GM19397 (cell line): ENCODE data around the gene HEY2.
"Not testable (repeated sequence)": the region's sequence is repeated elsewhere in the genome, so short reads cannot be mapped to it uniquely, and the experiment has no call there.

Experiments
- ATAC-seq: cut with Tn5 transposase; IDR thresholded peaks from one replicate; pipeline ENCODE4 v1.9.1; 2021; ENCODE audit warnings: mild to moderate bottlenecking, moderate library complexity; ENCODE audit not compliant: unreplicated experiment

The HEY2 gene

DNA sequence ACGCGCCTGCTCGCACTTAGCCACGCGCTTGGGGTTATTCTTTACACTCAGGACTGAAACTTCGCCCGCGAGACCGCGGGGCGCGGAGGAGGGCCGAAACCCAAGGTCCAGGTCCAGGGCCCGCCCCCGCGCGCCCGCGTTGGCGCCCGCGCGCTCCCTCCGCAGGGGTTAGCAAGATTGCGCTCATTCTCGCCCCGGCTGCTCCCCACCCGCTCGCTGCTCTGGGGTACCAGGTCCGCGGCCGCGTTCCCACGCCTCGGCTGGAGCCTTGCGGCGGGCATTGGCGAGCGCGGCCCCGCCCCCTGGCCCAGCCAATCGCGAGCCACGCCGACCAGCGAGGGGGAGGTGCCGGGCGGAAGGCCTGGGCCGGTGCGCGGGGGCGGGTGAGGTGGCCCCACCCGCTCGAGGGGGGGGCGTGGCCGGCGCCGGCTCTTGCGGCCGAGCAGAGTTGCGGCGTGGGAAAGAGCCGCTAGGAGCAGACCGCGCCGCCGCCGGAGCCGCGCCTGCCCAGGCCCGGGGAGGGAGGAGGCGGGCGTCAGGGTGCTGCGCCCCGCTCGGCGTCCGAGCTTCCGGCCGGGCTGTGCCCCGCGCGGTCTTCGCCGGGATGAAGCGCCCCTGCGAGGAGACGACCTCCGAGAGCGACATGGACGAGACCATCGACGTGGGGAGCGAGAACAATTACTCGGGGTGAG lies at the start of gene HEY2:
Gene HEY2 (plus strand): TSS at position 460 of the 692 bp plus-strand sequence. CDS start 145 bp downstream, at position 605.
- ATAC-seq = peak; percentile 94

DNA sequence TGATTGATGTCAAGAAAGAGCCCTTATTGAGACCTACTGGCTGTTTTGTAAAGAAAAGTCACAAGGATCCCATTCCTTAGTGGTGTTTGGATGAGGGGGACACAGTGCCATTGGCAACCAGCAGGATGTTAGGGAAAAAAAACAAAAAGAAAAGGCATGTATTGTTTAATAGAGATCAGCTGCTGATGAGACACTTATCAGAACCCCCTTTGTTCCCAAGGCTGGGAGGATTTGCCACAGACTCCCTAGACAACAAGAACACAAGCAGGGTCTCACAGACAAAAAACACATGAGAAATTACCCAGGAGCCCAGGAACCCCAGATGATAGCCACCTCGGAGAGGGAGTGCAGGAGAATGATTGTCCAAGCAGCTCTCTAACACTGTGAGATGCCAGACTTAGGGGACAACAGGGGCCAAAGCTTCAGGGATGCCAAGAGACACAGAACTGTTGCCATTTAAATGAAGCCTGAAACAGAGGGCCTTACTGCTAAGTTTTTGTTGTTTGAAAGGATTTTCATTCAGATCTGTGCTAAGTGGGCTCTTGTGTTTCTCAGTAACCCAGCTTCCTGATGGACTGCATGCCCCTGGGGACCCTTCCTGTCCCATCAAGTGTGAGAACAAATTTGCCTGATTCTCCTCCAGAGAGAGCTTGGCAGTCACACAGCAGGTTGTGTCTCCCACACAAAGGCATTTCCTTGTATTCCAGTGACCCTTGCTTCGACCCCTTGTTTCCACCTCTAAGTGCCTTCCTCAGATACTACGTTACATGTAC lies 48.7 kb upstream of the HEY2 start:
- ATAC-seq = no peak

DNA sequence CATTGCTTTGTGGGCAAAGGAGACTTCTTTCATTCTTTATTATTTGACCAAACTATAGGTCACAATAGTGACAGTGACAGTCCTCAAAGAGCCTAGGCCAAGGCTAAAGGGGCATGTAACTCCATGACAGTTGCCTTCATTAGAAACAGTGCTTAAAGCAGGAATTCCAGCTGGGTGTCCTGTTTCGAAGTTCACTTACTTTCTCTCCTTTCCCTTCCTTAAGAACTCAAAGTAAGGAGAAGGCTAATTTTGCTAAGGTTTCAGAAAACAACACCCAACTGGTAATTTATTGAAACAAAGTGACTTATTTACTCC lies 48.1 kb upstream of the HEY2 start:
- no peak for ATAC-seq

DNA sequence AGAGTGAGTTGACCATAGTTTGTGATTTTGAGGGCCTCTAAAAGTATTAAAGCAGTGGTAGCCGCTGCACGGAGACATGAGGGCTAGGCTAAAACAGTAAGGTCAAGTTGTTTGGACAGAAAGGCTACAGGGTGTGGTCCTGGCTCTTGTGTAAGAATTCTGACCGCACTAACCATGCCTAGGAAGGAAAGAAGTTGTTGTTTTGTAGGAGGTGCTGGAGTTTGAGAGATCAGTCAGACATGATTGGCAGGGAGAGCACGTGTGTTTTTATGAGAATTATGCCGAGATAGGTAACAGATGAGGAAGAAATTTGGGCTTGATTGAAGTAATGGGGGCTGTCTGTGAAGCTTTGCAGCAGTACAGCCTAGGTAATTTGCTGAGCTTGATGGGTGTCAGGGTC lies 45.5 kb upstream of the HEY2 start:
- not testable (repeated sequence) for ATAC-seq

DNA sequence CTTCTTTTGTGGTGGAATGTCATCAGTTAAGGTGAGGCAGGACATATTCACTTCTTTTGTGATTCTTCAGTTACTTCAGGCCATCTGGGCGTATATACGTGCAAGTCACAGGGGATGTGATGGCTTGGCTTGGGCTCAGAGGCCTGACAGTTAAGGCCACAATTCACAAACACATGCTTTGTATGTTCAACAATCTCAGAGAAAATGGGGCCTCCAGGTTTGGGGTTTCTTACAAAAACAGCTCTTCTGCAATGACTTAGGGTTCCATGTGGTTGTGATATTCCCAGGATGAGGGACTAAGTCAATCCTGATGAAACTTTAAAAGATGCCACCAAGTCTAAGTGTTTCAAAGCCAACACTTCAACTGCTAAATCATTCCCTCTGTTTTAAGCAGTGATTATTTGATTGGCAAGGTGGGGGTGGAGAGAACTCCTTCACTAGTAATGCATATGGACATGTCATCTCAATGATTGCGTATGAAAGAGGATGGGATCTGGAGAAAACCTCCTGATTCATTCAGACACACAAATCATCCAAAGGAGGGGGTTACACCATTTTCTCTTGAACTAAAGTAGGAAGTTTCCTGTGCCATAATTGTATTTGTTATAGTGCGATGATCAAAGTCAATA lies 41.7 kb upstream of the HEY2 start:
- ATAC-seq = no peak

DNA sequence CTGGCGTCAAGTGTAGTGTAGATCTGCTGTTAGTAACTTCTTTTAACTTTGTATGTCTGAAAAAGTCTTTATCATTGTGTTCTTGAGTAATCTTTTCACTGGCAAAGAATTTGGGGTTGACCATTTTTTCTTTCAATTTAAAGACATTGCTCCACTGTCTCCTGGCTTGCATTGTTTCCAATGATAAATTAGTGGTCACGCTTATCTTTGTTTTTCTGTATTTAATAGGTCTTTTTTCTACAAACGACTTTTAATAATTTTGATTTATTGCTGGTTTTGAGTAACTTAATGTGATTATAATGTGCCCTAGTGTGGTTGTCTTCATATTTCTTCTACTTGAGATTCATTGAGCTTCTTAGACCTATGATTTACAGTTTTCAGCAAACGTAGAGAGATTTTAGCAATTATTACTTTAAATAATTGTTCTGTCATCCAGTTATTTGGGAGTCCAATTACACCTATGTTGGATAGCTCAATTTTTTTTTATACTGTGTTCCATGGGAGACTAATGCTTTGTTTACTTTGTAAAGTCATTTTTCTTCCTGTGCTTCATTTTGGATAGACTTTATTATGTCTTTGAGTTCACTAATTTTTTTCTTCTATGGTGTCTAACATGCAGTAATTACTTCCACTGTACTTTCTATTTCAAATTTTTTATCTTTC lies 38.3 kb upstream of the HEY2 start:
- no peak for ATAC-seq

DNA sequence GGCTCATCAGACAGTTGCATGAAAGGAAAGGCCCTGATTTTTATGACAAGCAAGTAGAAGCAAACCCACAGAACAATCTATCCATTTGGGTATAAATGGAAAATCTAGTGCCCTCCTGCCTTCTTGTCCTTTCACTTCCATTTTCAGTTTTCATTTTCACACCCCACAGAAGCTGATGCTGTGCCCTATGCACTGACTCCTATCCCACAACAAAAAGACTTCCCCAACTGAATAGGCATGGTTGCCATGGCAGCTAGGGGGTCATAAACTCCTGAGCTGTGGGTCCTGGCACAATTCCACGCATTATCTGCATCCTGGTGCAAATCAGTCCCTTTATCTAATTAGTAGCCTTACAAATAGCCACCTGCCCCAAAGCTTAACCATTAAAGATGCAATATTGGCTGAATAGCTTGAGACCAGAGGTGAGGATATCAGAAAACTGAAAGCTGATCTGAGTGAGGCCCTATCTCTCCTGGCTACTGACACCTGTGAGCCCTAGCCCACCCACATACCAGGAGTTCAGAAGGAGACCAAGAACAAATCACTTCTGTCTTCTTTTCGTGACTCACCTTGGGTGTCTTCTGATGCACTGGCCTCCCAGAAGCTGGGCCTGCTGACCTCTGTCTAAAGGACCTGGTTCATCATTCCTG lies 34.9 kb upstream of the HEY2 start:
- peak; percentile 62 for ATAC-seq

DNA sequence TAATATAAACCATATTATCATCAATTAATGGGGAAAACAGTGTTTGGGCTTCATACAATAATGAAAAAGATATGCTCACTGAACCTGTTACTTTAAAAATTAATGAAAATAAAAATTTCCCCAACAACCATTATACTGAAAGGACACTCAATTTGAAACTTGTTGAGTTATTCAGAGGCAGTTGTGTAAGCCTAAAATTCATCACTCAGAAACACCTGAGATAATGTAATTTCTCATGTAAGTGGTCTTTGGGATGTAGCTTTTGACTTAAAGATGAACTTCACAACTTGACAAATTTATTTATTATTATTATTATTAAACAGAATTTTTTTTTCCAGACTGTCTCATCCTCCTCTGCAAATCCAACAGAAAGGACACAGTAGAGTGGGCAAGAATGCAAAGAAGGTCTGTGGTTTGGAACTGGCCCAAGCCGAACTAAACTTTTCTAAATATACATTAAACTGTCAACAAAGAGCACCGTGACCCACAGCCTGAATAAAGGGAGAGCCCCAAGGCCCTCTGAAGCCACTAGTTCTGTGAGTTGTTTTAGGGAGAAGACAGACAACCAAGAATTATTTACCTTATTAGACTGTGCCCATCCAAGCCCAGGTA lies 32.2 kb upstream of the HEY2 start:
- ATAC-seq = peak; percentile 72

DNA sequence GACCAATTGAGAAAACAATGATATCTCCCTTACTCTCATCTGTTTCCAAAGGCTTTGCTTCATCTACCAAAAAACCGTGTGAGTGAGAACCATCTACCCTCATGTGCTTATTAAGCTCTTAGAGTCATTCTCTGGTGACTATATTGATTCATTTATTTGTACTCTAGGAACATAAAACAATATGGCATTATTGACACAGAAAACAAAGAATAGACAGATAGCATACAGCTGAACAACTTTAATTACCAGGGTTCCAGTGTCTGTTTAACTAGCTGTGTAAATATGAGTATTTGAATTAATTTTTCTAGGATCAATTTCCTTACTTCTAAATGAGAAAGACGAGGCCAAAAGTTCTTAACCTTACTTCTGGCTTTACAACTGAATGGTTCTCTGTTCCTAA lies 31.3 kb upstream of the HEY2 start:
- no peak for ATAC-seq

DNA sequence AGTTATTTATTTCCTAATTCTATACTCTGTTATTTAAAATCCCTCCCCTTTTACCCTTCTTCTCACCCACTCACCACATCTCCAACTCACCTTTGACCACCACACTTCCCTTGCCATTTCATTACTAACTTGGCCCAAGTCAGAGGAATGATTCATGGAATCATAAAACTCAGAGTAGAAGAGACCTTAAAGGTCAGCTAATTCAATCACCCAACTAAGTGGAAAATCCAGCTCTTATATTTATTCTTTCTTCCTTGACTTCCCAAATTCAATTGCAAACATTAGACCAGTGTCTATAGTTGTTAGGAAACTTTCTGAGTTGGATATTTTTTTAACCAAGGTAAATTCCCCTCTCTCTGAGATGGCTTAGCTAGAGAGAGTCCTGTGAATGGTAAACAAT lies 26.5 kb upstream of the HEY2 start:
- ATAC-seq = no peak

DNA sequence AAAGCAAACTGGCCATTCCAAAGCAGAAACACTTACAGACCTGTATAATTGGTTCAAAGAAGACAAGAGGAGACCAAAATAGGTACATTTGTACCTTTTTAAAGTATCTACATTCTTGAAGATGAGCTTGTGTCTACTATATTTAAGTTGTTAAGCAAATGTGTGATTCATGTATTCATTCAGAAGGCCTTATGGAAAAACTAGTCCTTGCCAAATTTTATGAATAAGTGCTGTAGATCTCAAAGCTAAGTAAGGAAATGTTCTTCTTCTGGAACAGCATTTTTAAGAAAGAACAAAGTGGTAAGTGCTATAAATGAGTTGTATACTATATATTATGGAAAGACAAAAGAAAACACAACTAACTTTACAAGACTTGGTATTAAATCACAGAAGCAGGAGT lies 22.2 kb upstream of the HEY2 start:
- no peak for ATAC-seq

DNA sequence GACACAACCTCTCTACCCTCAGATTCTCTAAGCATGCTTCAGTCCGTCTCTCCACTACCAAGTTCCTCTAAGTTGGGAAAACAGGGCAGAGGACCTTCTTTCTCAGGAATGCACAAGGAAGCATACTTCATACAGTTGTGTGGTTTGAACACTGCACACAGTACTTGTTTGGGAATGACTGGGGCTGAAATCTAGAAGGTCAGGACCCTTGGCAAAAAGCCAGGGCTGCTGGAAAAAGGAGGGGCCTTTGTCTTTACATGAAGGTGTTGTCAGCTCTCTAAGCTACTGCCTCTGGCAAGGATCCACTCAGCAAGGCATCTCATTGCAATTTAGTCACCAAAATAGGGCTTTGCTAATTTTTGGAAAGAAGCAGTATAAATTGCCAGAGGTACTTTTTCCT lies 20.7 kb upstream of the HEY2 start:
- ATAC-seq = no peak

DNA sequence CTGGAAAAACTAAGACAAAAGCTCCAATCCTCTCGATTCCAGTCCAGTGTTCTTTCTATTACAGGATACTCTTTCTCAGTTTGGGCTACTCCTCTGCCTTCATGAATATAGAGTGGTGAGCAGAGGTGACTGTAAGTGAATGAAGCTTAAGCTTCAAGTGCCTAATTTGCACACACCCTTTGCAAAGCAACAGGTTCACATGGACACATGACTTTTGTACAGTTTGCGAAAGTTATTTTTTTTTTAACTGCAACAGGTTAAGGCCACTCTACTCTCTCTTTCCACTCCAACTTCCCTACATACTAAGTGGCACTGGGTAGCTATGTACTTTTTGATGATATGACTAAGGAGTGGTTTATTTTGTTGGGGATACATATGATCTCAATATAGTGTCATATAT lies 19.4 kb upstream of the HEY2 start:
- no peak for ATAC-seq

DNA sequence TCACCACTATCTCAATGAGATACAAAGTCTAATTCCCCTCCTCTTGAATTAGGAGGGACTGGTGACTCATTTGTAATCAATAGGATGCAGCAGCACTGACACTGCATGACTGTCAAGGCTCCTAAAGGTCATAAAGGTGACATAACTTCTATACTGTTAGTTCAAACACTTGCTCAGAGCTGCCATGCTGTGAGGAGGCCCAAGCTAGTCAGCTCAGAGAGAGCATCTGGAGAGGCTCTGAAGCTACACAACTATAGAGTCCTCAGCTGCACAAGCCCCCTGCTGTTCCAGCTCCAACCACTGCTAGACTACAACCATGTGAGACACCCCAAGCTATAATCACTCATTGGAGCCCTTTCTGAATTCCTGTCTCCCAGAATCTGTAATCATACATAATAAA lies 17.0 kb upstream of the HEY2 start:
- ATAC-seq = no peak

DNA sequence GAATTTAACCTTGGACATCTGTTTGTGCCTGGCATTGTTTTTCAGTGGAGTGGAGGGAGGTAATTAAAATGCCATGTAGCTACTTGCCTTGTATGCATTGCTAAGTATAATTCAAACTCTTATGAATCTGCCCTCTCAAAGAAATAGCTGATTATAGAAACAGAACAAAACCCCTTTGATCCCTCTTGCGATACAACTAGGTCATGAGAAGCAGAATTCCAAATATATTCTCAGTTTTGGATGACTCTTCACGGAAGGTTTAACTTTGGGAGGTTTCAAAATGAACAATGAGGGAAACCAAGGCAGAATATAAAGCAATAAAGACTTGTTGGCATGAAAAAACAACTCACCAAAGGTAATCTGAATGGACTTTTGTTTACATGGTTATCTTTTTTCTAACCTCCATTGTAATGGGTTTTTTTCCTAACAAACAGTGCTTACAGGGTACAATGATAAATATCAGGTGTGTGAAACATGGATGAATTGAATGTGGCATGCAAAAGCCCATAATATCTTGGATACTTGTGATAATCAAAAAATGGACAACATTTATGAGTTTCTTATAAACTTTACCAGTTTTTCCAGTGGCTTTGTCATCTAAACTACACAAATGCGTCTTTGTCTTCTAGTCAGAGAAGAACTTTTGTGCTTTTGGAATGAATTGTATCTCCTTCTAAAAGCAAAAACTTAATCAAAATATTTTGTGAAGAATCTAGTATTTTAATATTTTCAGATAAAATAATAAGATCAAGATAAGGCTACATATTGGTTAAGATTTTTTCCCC lies 15.7 kb upstream of the HEY2 start:
- ATAC-seq = no peak

DNA sequence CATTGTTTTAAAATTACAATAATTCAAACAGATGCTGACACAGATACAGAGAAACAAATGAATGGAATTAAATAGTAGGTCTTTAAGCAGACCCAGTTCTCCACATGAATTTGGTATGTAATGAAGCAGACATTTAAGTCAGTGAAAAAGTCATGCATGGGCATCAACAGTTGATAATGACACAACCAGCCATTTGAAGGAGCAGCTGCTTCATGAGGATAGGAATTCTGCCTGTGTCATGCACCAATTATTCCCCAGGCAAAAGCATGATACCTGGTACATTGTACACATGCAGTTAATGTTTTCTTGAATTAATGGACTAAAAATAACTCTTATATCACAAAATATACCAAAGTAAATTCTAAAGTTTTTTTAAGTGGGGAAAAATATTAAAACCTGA lies 11.2 kb upstream of the HEY2 start:
- ATAC-seq = no peak

DNA sequence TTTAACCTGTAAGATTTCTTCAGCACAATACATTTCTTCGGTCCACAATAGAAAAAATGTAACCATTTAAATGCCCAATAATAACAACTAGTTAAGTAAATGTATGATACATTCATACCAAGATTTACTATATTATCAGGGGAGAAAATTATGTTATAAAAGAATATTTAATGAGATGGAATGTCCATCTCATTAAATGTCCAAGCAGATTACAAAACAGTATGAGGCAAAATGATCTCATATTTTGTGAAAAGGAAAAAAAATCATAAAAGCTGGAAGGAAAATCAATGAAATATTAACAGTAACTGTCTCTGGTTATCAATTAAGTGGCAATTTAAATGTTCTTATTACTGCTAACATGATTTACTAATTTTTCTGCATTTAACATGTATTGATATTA lies 10.1 kb upstream of the HEY2 start:
- ATAC-seq = no peak

DNA sequence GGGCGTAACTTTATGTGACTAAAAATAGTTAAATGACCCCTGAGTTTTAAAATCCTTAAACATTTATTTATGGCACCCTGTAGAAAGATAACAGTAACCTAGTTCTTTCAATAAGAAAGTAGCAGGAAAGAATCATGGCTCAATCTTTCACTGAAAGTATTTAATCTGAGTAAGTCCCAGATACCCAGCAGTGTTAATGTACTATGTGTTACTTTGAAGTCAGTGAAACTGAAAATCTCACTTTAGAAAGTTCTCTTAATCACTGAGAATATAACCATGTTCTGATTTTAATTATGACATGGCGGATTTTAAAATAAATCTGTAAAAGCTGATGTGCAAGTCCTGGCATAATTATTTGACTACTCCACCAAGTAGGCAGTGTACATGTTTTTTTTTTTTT lies 8.1 kb upstream of the HEY2 start:
- ATAC-seq = no peak

DNA sequence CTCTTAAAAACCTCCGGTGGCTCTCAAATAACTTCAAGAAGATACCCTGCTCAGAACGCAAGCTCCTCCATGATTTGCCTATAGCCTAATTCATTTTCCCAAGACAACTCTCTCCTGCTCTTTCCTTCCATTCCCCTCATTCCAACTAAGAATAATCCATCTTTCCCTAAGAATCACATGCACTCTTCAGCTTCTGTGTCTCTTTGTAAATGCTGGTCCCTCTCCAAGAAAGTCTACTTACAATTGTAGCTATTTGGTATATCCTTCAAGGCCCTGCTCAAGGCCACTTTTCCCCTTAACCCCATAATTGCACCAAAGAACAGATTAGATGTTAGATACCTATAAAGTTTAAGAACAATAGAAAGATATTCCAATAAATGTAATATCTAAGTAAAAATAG lies 7.4 kb upstream of the HEY2 start:
- ATAC-seq = no peak

DNA sequence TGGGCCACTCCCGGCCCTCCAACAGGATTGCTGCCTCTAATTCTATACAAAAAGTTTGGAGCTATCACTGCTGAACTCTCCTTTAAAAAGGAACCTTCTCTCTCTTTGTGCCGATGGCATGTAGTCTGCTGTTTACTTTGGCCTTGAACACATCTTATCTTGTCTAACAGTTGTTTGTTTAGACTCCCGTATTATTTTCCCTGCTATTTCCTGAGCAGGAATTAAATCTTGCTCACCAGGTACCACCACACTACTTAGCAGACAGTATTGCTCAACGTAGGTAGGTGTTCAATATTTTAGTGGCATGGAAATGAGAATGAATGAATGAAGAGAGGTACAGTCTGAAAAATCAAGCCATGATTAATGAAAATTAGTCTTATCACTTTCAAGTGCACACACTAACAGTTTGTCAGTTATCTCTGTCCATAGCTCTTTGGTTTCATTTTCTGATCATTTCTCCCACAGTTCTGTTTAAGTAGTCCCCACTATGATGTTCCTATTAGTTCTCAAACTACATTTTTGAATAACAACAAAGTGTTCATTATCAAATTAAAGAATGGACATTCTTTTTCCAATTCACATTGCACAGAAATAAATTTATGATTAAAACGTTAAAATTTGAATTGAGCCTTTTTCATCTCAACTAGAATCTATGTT lies 6.8 kb upstream of the HEY2 start:
- ATAC-seq = no peak
